GM21737 (cell line): ENCODE measurements around the gene HDHD5.
"Not testable (repeated sequence)": the region's sequence is repeated elsewhere in the genome, so short reads cannot be mapped to it uniquely, and the experiment has no call there.

Experiments
- ATAC-seq: cut with Tn5 transposase; IDR thresholded peaks from one replicate; pipeline ENCODE4 v1.9.1; 2021; ENCODE audit warnings: mild to moderate bottlenecking, moderate library complexity; ENCODE audit not compliant: unreplicated experiment

HDHD5 gene

GRCh38 chr22:17157714-17158113, 1.4 kb downstream of the HDHD5 start:
- no peak for ATAC-seq

- no peak for ATAC-seq
Measured at GRCh38 chr22:17155941-17156340, 3.1 kb downstream of the HDHD5 start.

- ATAC-seq, result no peak
Measured at GRCh38 chr22:17152971-17153370, 6.1 kb downstream of the HDHD5 start.

GRCh38 chr22:17152340-17152739, 6.7 kb downstream of the HDHD5 start:
- ATAC-seq, result no peak

GRCh38 chr22:17149076-17149815, 9.8 kb downstream of the HDHD5 start:
- ATAC-seq, result no peak

GRCh38 chr22:17147458-17147857, 11.6 kb downstream of the HDHD5 start:
- ATAC-seq, result not testable (repeated sequence)

- no peak for ATAC-seq
Measured at GRCh38 chr22:17145021-17145680, 13.9 kb downstream of the HDHD5 start.

- ATAC-seq, result no peak
Measured at GRCh38 chr22:17143826-17144225, 15.3 kb downstream of the HDHD5 start.

- ATAC-seq, result no peak
Measured at GRCh38 chr22:17143101-17143500, 16.0 kb downstream of the HDHD5 start.

GRCh38 chr22:17140826-17141766, 18.0 kb downstream of the HDHD5 start:
- ATAC-seq, result no peak

- no peak for ATAC-seq
Measured at GRCh38 chr22:17140022-17140421, 19.1 kb downstream of the HDHD5 start.

GRCh38 chr22:17138513-17138912, 20.6 kb downstream of the HDHD5 start:
- ATAC-seq, result no peak

GRCh38 chr22:17137861-17138425, 21.1 kb downstream of the HDHD5 start:
- ATAC-seq, result no peak

- ATAC-seq, result no peak
Measured at GRCh38 chr22:17137170-17137569, 21.9 kb downstream of the HDHD5 start.

GRCh38 chr22:17135153-17135760, 23.8 kb downstream of the HDHD5 start:
- ATAC-seq, result no peak

- no peak for ATAC-seq
Measured at GRCh38 chr22:17133137-17133536, 25.9 kb downstream of the HDHD5 start.

- ATAC-seq, result no peak
Measured at GRCh38 chr22:17132112-17132511, 27.0 kb downstream of the HDHD5 start.

- no peak for ATAC-seq
Measured at GRCh38 chr22:17131686-17132085, 27.4 kb downstream of the HDHD5 start.

GRCh38 chr22:17130199-17130598, 28.9 kb downstream of the HDHD5 start:
- no peak for ATAC-seq
